Gastroesophageal sphincter (tissue), 4 donors: ENCODE results near the gene CACNA1I. TPM values are rescaled to one million over a fixed set of nuclear protein-coding genes. Genes with fewer than 3 reads are reported as not detected.

Source experiments
- ATAC-seq: fragments of 150-250 bp; one replicate; pipeline ENCODE4 v1.9.1; 2016; ENCODE audit warnings: mild to moderate bottlenecking, moderate library complexity
- H3K27ac ChIP-seq, 4 donors: fragments of 200-600 bp; sonication (generic) in 3 of 4; 1 replicate in 3 of 4; 2 replicates in 1 of 4; pipeline ENCODE4 v1.5.1; 2016 to 2019
- H3K27me3 ChIP-seq: fragments of 200-600 bp; sonication (generic); one replicate; pipeline ENCODE4 v1.5.1; 2019
- H3K36me3 ChIP-seq, 2 donors: fragments of 200-600 bp; sonication (generic); one replicate each; pipeline ENCODE4 v1.5.1; 2019; ENCODE audit warnings: control low read depth in 1 of 2
- H3K4me1 ChIP-seq, 3 donors: fragments of 200-600 bp; sonication (generic); 1 replicate in 2 of 3; 2 replicates in 1 of 3; pipeline ENCODE4 v1.5.1; 2016 to 2019; ENCODE audit warnings: control low read depth in 2 of 3
- H3K4me3 ChIP-seq, 2 donors: fragments of 200-600 bp; sonication (generic); one replicate each; pipeline ENCODE4 v1.5.1; 2019; ENCODE audit warnings: mild to moderate bottlenecking in 1 of 2, moderate library complexity in 1 of 2
- H3K9me3 ChIP-seq, 3 donors: fragments of 200-600 bp; sonication (generic); one replicate each; pipeline ENCODE4 v1.5.1; 2017 to 2019; ENCODE audit warnings: control low read depth in 2 of 3
- CTCF ChIP-seq, 4 experiments: fragments of 200-600 bp in 2 of 4; fragments of 450-650 bp in 2 of 4; sonication (generic) in 1 of 4; IDR thresholded peaks; one replicate each; pipeline ENCODE4 v1.5.1; 2017 to 2019; ENCODE audit warnings: antibody characterized with exemption in 4 of 4, mild to moderate bottlenecking in 2 of 4, moderate library complexity in 2 of 4
- EP300 ChIP-seq: sonication (generic); formaldehyde crosslinking; IDR thresholded peaks from one replicate; pipeline ENCODE4 v1.6.1; 2017; ENCODE audit warnings: antibody characterized with exemption, mild to moderate bottlenecking
- POLR2A ChIP-seq, 2 donors: fragments of 450-650 bp; IDR thresholded peaks; one replicate each; pipeline ENCODE4 v1.6.1; 2017; ENCODE audit warnings: antibody characterized with exemption in 2 of 2, mild to moderate bottlenecking in 2 of 2, moderate library complexity in 1 of 2
- POLR2AphosphoS5 ChIP-seq: sonication (generic); formaldehyde crosslinking; IDR thresholded peaks from one replicate; pipeline ENCODE4 v1.6.1; 2017; ENCODE audit warnings: antibody characterized with exemption
- WGBS, 2 donors: methylation state at CpG; one replicate each; pipeline ENCODE4 v1.1.5; 2018; ENCODE audit warnings: low coverage in 1 of 2; 5-methylcytosine and 5-hydroxymethylcytosine counted together
- total RNA-seq, 4 donors: library from RNA; depleted of rRNA; stranded (reverse); fragments of >200 nt; gene quantifications; one replicate each; pipeline ENCODE4 v1.1.0, GENCODE V29; 2016

The CACNA1I gene
- total RNA-seq, 4 donors from 2014 or later = 0.04 to 0.54 (median 0.11) TPM

- 75% methylated on average over 1 of the region's 1 CpG; no CpG with 5 or more reads in 1 of the 2 donors for WGBS, 2 donors
- Histone ChIP-seq H3K27me3 (peaks cover 51% of the 10 kb centered on the region), H3K4me3 (no peak overlapping the region), H3K9me3 (no peaks in the 10 kb centered on the region), H3K27ac (no peak overlapping the region), H3K4me1 (no peaks in the 10 kb centered on the region), H3K36me3 (no peaks in the 10 kb centered on the region)
- TF ChIP-seq CTCF (IDR thresholded peaks at IDR 0.05) (no peak), POLR2AphosphoS5 (no peak), EP300 (no peak), POLR2A (IDR thresholded peaks at IDR 0.05) (no peak)
- no peak for ATAC-seq
These were observed 985 bp downstream of the CACNA1I start for GRCh38 chr22:39571538-39571937.

DNA sequence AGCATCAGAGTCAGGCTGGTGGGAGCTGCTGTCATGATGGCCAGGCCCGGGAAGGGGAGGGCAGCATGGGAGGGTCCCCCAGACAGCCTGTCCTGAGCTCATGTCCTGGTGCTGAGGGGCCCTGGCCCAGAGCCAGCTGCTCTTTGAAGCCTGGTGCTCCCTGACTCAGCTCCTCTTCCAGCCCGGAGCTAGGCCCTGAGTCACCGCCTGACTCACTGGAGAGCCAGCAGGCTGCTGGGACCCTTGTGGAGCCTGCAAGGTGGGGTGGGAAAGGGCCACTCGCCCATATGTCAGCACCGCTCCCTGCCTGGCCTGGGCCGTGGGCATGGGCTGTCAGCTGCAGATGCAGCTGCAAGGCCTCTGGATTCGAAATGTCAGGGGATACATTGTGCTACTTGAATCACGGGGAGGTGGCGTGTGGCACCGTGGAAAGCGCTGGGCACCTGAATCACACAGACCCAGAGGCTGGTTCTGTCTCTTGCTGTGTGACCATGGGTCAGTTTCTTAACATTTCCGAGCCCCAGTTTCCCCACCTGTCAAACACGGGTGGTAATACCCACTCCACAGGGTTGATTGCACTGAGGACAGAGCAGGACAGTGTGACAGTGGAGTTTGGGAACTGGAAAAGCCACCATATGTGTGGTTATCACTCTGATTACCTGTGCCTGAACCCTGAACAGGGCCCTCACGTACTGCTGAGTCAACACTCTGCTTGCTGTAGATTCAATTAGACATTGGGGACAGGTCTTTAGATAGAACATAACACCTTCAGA, 4.4 kb downstream of the CACNA1I start:
- Histone ChIP-seq H3K9me3 (no peaks in the 10 kb centered on the region), H3K27ac (no peak overlapping the region), H3K4me1 (no peaks in the 10 kb centered on the region), H3K27me3 (peaks cover 60% of the 10 kb centered on the region), H3K4me3 (no peak overlapping the region), H3K36me3 (no peaks in the 10 kb centered on the region)
- no peak for ATAC-seq
- TF ChIP-seq CTCF (IDR thresholded peaks at IDR 0.05) (no peak), POLR2A (IDR thresholded peaks at IDR 0.05) (no peak), POLR2AphosphoS5 (no peak), EP300 (no peak)
- 89% methylated on average over 5 of the region's 14 CpGs; no CpG with 5 or more reads in 1 of the 2 donors for WGBS, 2 donors

DNA sequence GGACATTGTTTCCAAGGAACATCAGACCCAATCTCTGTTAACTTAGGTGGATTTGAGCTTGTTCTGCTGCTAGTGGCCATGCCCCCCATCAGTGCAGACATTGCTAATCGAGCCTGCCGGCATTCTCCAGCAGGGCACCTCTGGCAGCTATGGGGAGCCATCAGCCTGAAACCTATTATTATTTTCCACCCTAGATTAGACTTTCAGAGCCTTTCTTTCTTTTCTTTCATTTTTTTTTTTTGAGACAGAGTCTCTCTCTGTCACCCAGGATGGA, 4.9 kb downstream of the CACNA1I start:
- WGBS, 2 donors = 83% methylated on average over 2 of the region's 2 CpGs; no CpG with 5 or more reads in 1 of the 2 donors
- no peak for ATAC-seq
- Histone ChIP-seq H3K27me3 (peaks cover 63% of the 10 kb centered on the region), H3K9me3 (no peaks in the 10 kb centered on the region), H3K4me1 (no peaks in the 10 kb centered on the region), H3K36me3 (no peaks in the 10 kb centered on the region), H3K27ac (no peak overlapping the region), H3K4me3 (no peak overlapping the region)
- TF ChIP-seq CTCF (IDR thresholded peaks at IDR 0.05) = no peak
- TF ChIP-seq EP300 = no peak
- no peak for TF ChIP-seq POLR2AphosphoS5
- no peak for TF ChIP-seq POLR2A (IDR thresholded peaks at IDR 0.05)

GRCh38 chr22:39576027-39576426, 5.5 kb downstream of the CACNA1I start:
- ATAC-seq = no peak
- H3K27ac ChIP-seq = no peak overlapping the region
- WGBS, 2 donors = 80% methylated on average over 1 of the region's 4 CpGs
- TF ChIP-seq EP300 = no peak
- no peak for TF ChIP-seq POLR2A (IDR thresholded peaks at IDR 0.05)
- TF ChIP-seq POLR2AphosphoS5 = no peak
- no peak for TF ChIP-seq CTCF (IDR thresholded peaks at IDR 0.05)
- H3K4me3 ChIP-seq = no peak overlapping the region
- no peaks in the 10 kb centered on the region for H3K36me3 ChIP-seq
- peaks cover 63% of the 10 kb centered on the region for H3K27me3 ChIP-seq
- no peaks in the 10 kb centered on the region for H3K9me3 ChIP-seq
- H3K4me1 ChIP-seq = no peaks in the 10 kb centered on the region

DNA sequence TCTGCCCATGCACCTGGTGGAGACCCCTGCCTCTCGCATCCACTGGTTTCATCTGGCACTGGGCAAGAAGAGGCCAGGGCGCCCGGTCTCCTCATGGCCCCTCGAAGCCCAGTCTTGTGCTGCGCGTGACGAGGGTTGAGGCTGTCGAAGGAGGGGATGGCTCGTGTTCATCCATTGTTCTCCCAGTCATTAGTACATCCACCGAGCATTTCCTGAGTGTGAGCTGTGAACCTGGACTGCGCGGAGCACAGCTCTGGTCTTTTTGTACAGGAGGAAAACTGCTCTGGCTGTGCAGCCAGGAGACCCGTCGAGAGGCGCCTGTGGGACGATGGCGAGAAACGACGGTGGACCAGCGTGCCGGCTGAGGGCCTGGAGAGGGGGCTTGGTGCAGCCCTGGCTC, 6.8 kb downstream of the CACNA1I start:
- ATAC-seq = no peak
- peaks cover 60% of the 10 kb centered on the region for H3K27me3 ChIP-seq
- 80 to 87% methylated on average over 1 to 6 of the region's 21 CpGs for WGBS, 2 donors
- no peaks in the 10 kb centered on the region for H3K9me3 ChIP-seq
- TF ChIP-seq POLR2A (IDR thresholded peaks at IDR 0.05) (no peak), CTCF (IDR thresholded peaks at IDR 0.05) (no peak), EP300 (no peak), POLR2AphosphoS5 (no peak)
- no peak overlapping the region for H3K27ac ChIP-seq
- H3K4me1 ChIP-seq = no peaks in the 10 kb centered on the region
- no peak overlapping the region for H3K4me3 ChIP-seq
- H3K36me3 ChIP-seq = no peaks in the 10 kb centered on the region
